ENCODE measurements around the gene SCARB1. TPM values are rescaled to one million over a fixed set of nuclear protein-coding genes. Genes with fewer than 3 reads are reported as not detected.

SCARB1 gene
- total RNA-seq, 2 experiments from 2014 or later = 36.2 to 38.1 TPM

DNA sequence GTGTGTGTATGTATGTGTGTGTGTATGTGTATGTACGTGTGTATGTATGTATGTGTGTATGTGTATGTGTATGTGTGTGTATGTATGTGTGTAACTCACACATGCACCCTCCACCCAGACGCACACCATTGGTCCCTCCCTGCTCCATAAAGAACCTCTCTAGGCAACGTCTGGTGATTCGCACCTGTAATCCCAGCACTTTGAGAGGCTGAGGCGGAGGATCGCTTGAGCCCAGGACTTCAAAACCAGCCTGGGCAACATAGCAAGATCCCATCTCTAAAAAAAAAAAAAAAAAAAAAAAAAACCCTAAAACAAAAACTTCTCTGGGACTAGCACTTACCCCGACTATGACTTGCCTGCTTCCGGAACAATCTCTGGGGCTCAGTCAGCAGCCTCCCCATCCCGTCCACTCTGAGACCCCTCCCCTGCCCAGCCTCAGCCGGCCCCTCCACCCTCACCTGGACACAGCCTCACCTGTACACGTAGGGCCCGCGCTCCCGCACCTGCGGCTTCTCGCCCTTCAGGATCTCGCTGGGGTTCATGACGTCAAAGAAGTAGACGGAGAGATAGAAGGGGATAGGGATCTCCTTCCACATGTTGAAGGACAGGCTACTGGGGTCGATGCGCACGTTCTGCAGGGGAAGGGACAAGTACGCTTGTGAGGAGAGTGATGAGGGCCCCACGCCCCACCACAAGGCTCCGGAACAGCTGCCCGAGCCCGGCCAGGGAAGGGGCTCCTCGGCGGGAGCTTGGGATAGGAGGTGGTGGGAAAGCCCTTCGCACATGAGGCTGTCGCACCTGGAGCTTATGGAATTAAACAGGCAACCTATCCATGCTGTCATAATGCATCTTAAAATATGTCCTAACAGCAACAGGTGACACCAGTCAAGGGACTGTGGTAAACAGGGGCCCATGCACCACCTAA lies 46.3 kb downstream of the SCARB1 start:
- H3K27me3 Mint-ChIP-seq = no peaks in the 10 kb centered on the region
- TF ChIP-seq, protein P1, sequence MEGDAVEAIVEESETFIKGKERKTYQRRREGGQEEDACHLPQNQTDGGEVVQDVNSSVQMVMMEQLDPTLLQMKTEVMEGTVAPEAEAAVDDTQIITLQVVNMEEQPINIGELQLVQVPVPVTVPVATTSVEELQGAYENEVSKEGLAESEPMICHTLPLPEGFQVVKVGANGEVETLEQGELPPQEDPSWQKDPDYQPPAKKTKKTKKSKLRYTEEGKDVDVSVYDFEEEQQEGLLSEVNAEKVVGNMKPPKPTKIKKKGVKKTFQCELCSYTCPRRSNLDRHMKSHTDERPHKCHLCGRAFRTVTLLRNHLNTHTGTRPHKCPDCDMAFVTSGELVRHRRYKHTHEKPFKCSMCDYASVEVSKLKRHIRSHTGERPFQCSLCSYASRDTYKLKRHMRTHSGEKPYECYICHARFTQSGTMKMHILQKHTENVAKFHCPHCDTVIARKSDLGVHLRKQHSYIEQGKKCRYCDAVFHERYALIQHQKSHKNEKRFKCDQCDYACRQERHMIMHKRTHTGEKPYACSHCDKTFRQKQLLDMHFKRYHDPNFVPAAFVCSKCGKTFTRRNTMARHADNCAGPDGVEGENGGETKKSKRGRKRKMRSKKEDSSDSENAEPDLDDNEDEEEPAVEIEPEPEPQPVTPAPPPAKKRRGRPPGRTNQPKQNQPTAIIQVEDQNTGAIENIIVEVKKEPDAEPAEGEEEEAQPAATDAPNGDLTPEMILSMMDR (IDR thresholded peaks at IDR 0.05) = no peak
- CTCF ChIA-PET = no interaction called here
- H3K4me1 Mint-ChIP-seq (ENCODE audit: low read depth) = no peaks in the 10 kb centered on the region
- intact Hi-C loops (cut with micrococcal nuclease) = no loop called here
- POLR2A ChIA-PET = interaction anchor here (0.5 to 0.6 kb wide), 2 partner anchors 34 to 145 kb away, joined by 3 to 6 read pairs; no protein-coding TSS in a partner anchor
- DNase-seq = no peak
- H3K9me3 Mint-ChIP-seq = no peaks in the 10 kb centered on the region
- no peak for ATAC-seq
- H3K4me3 Mint-ChIP-seq = no peak overlapping the region
- H3K27ac Mint-ChIP-seq = no peak overlapping the region
- peaks cover 30% of the 10 kb centered on the region for H3K36me3 Mint-ChIP-seq (ENCODE audit: low read depth)

DNA sequence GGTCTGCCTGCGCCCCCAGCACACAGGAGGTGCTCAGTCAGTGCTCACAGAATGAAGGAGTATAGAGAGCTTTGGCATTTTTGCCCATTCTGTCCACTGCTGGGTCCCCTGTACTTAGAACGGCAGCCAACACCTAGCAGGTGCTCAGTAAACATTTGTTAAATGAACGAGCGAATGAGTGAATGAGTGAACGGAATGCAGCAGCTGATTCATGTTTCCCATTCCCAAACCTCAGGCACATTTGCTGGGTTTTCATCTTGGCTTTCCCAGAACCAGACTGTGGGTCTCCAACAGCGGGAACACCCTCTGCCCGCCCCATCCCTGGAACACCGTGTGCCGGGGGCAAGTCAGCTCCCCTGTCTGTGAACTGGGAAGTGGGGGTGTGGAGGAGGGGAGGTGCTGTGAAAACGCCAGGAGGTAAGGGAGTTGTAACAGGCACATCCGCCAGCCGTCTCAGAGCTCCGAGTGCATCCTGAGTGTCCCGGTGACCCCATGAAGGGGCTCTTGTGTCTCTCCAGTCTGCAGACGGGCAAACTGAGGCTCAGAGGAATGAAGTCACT lies 47.3 kb downstream of the SCARB1 start:
- CTCF ChIA-PET = interaction anchor here (1.6 kb wide), 1 partner anchor 91 kb away, joined by 3 read pairs; no protein-coding TSS in a partner anchor

DNA sequence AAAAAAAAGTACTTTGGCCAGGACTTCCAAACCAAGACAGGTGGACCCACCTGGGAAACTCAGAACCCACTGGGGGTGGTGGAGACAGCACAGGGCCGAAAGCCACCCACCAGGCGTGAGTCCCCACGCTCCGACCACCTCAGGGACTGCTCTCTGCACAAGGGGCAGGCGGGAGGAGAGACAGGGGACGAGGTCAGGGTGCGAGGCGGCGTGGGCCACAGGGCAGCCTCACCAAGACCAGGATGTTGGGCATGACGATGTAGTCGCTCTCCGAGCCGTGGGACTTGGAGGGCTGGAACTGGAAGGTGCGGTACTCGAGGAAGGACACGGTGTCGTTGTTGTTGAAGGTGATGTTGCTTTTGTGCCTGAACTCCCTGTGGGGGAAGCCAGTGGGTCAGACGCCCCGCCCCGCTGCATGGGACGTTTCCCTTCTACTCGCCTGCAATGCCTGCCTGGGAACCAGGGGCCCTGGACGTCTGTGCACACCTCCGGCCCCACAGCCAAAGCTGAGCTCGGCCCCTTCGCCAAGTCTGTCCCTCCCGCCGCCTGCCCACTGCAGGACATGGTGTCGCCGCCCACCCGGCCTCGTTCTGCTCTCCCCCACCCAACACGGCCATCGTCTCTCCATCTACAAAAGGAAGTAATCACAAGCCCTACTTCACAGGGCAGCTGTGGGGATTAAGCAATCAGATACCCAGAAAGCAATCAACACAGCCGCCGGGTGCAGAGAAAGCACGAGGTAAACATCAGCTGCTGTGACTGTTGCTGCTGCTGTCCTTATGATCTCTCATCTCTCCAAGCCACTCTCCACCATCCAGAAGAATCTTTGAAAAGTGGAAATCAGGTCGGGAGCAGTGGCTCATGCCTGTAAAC lies 48.7 kb downstream of the SCARB1 start:
- CTCF ChIA-PET = interaction anchor here (1.6 kb wide), 1 partner anchor 92 kb away, joined by 3 read pairs; no protein-coding TSS in a partner anchor
- Mint-ChIP-seq H3K27ac (no peak overlapping the region), H3K9me3 (no peaks in the 10 kb centered on the region), H3K27me3 (no peaks in the 10 kb centered on the region), H3K4me1 (ENCODE audit: low read depth) (no peaks in the 10 kb centered on the region), H3K4me3 (no peak overlapping the region), H3K36me3 (ENCODE audit: low read depth) (peaks cover 36% of the 10 kb centered on the region)
- DNase-seq = no peak
- intact Hi-C loops (cut with micrococcal nuclease) = no loop called here
- TF ChIP-seq, protein P1 (IDR thresholded peaks at IDR 0.05) = no peak
- ATAC-seq = no peak
- POLR2A ChIA-PET = no interaction called here

More for the DNA sequence above, 47.3 kb downstream of the SCARB1 start:
- intact Hi-C loops (cut with micrococcal nuclease) = no loop called here
- H3K27me3 Mint-ChIP-seq = no peaks in the 10 kb centered on the region
- DNase-seq = no peak
- TF ChIP-seq, protein P1 (IDR thresholded peaks at IDR 0.05) = no peak
- no peak overlapping the region for H3K4me3 Mint-ChIP-seq
- no peak for ATAC-seq
- POLR2A ChIA-PET = no interaction called here
- no peaks in the 10 kb centered on the region for H3K4me1 Mint-ChIP-seq (ENCODE audit: low read depth)
- H3K9me3 Mint-ChIP-seq = no peaks in the 10 kb centered on the region
- peaks cover 30% of the 10 kb centered on the region for H3K36me3 Mint-ChIP-seq (ENCODE audit: low read depth)
- no peak overlapping the region for H3K27ac Mint-ChIP-seq

DNA sequence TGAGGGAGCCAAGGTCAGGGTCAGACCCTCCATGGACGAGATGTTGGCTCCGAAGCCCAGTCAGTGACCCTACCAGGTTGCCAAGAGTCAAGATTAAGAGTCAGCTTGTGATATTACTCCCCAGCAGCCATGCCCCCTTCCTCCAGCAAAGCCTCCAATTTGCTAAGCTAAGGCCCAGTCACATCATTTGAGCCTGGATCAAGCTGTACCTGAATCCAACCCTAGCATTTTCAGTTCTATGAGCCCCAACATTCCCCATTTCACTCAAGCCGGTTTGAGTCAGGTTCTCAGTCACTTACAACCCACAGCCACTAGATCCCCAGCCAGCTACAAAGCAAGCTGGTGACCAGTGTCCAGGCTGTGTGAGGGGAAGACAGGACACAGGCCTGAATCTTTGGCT lies 49.9 kb downstream of the SCARB1 start:
- intact Hi-C loops (cut with micrococcal nuclease) = no loop called here
- no peaks in the 10 kb centered on the region for H3K9me3 Mint-ChIP-seq
- no peak overlapping the region for H3K4me3 Mint-ChIP-seq
- DNase-seq = no peak
- H3K27me3 Mint-ChIP-seq = no peaks in the 10 kb centered on the region
- TF ChIP-seq, protein P1 (IDR thresholded peaks at IDR 0.05) = no peak
- POLR2A ChIA-PET = no interaction called here
- H3K36me3 Mint-ChIP-seq (ENCODE audit: low read depth) = peaks cover 36% of the 10 kb centered on the region
- no peaks in the 10 kb centered on the region for H3K4me1 Mint-ChIP-seq (ENCODE audit: low read depth)
- ATAC-seq = no peak
- H3K27ac Mint-ChIP-seq = no peak overlapping the region
- CTCF ChIA-PET = no interaction called here
